Muscle layer of duodenum (tissue), 2 donors: Measurements from ENCODE around the gene SHMT1.
"Not testable (repeated sequence)": the region's sequence is repeated elsewhere in the genome, so short reads cannot be mapped to it uniquely, and the experiment has no call there.

ENCODE experiments used
- H3K27ac ChIP-seq: one replicate; pipeline ENCODE4 v1.7.0; 2013; ENCODE audit warnings: mild to moderate bottlenecking, low read length
- H3K27me3 ChIP-seq: one replicate; pipeline ENCODE4 v1.7.0; 2013; ENCODE audit warnings: low read depth, mild to moderate bottlenecking, control low read depth, low read length
- H3K36me3 ChIP-seq, 2 donors: one replicate each; pipeline ENCODE4 v1.7.0; 2013; ENCODE audit warnings: low read length in 2 of 2, control low read depth in 1 of 2, mild to moderate bottlenecking in 1 of 2; ENCODE audit not compliant: insufficient read depth in 2 of 2, control insufficient read depth in 1 of 2
- H3K4me1 ChIP-seq, 2 donors: one replicate each; pipeline ENCODE4 v1.7.0; 2013; ENCODE audit warnings: low read length in 2 of 2, mild to moderate bottlenecking in 2 of 2, control low read depth in 1 of 2, moderate library complexity in 1 of 2; ENCODE audit not compliant: insufficient read depth in 2 of 2, control insufficient read depth in 1 of 2
- H3K4me3 ChIP-seq, 2 donors: one replicate each; pipeline ENCODE4 v1.7.0; 2013; ENCODE audit warnings: low read length in 2 of 2, low read depth in 1 of 2, mild to moderate bottlenecking in 1 of 2
- H3K9me3 ChIP-seq, 2 donors: one replicate each; pipeline ENCODE4 v1.7.0; 2013; ENCODE audit warnings: low read length in 2 of 2, control low read depth in 1 of 2, mild to moderate bottlenecking in 1 of 2; ENCODE audit not compliant: control insufficient read depth in 1 of 2
- donor health status: healthy.

The SHMT1 gene

GRCh38 chr17:18387583-18387982, 24.2 kb upstream of the SHMT1 start:
- H3K27me3 ChIP-seq, H3K9me3 ChIP-seq, H3K27ac ChIP-seq, H3K36me3 ChIP-seq, H3K4me1 ChIP-seq, H3K4me3 ChIP-seq: not testable (repeated sequence)

- H3K27ac ChIP-seq, H3K9me3 ChIP-seq, H3K36me3 ChIP-seq, H3K27me3 ChIP-seq, H3K4me1 ChIP-seq, H3K4me3 ChIP-seq: not testable (repeated sequence)
Observed at GRCh38 chr17:18384271-18384670, 20.9 kb upstream of the SHMT1 start.

GRCh38 chr17:18383079-18383481, 19.7 kb upstream of the SHMT1 start:
- H3K4me3 ChIP-seq, H3K9me3 ChIP-seq, H3K36me3 ChIP-seq, H3K27ac ChIP-seq, H3K4me1 ChIP-seq, H3K27me3 ChIP-seq: not testable (repeated sequence)

- Histone ChIP-seq H3K9me3 (no peaks in the 10 kb centered on the region), H3K27ac (no peak overlapping the region), H3K4me3 (no peak overlapping the region), H3K36me3 (no peaks in the 10 kb centered on the region), H3K4me1 (peaks cover 0 to 4% of the 10 kb centered on the region in 2 donors), H3K27me3 (peaks cover 4% of the 10 kb centered on the region)
Observed at GRCh38 chr17:18382441-18383078, 19.2 kb upstream of the SHMT1 start.

GRCh38 chr17:18381953-18382245, 18.5 kb upstream of the SHMT1 start:
- Histone ChIP-seq H3K27ac (no peak overlapping the region), H3K4me1 (peaks cover 0 to 4% of the 10 kb centered on the region in 2 donors), H3K9me3 (no peaks in the 10 kb centered on the region), H3K4me3 (no peak overlapping the region), H3K36me3 (no peaks in the 10 kb centered on the region), H3K27me3 (peaks cover 4% of the 10 kb centered on the region)

- H3K27me3 ChIP-seq = peaks cover 4% of the 10 kb centered on the region
- H3K4me1 ChIP-seq = peaks cover 0 to 4% of the 10 kb centered on the region in 2 donors
- no peak overlapping the region for H3K27ac ChIP-seq
- no peak overlapping the region for H3K4me3 ChIP-seq
- H3K36me3 ChIP-seq = no peaks in the 10 kb centered on the region
- no peaks in the 10 kb centered on the region for H3K9me3 ChIP-seq
Observed at GRCh38 chr17:18381158-18381952, 18.0 kb upstream of the SHMT1 start.

- H3K9me3 ChIP-seq = no peaks in the 10 kb centered on the region
- H3K27ac ChIP-seq = no peak overlapping the region
- no peaks in the 10 kb centered on the region for H3K36me3 ChIP-seq
- peaks cover 4% of the 10 kb centered on the region for H3K27me3 ChIP-seq
- peaks cover 0 to 4% of the 10 kb centered on the region in 2 donors for H3K4me1 ChIP-seq
- no peak overlapping the region for H3K4me3 ChIP-seq
Observed at GRCh38 chr17:18380471-18381157, 17.3 kb upstream of the SHMT1 start.

GRCh38 chr17:18379246-18380146, 16.1 kb upstream of the SHMT1 start:
- peaks cover 0 to 6% of the 10 kb centered on the region in 2 donors for H3K9me3 ChIP-seq
- no peak overlapping the region for H3K4me3 ChIP-seq
- peaks cover 0 to 4% of the 10 kb centered on the region in 2 donors for H3K4me1 ChIP-seq
- H3K36me3 ChIP-seq = no peaks in the 10 kb centered on the region
- H3K27me3 ChIP-seq = peaks cover 4% of the 10 kb centered on the region
- no peak overlapping the region for H3K27ac ChIP-seq

GRCh38 chr17:18378614-18379013, 15.3 kb upstream of the SHMT1 start:
- not testable (repeated sequence) for H3K36me3 ChIP-seq, H3K4me3 ChIP-seq, H3K9me3 ChIP-seq, H3K27me3 ChIP-seq, H3K27ac ChIP-seq, H3K4me1 ChIP-seq

GRCh38 chr17:18378205-18378505, 14.8 kb upstream of the SHMT1 start:
- Histone ChIP-seq H3K4me3 (no peak overlapping the region), H3K9me3 (peaks cover 0 to 6% of the 10 kb centered on the region in 2 donors), H3K27me3 (peaks cover 4% of the 10 kb centered on the region), H3K36me3 (no peaks in the 10 kb centered on the region), H3K27ac (no peak overlapping the region), H3K4me1 (peaks cover 0 to 4% of the 10 kb centered on the region in 2 donors)
